ENCODE data around the gene AGAP5. TPM values are rescaled to one million over a fixed set of nuclear protein-coding genes. Genes with fewer than 3 reads are reported as not detected.

AGAP5 gene
- total and polyA plus RNA-seq, 2 of the 13 experiments (the other 11 are each of a cell fraction or from before 2014, with no cell fraction given): 5.3 to 7.9 TPM

DNA sequence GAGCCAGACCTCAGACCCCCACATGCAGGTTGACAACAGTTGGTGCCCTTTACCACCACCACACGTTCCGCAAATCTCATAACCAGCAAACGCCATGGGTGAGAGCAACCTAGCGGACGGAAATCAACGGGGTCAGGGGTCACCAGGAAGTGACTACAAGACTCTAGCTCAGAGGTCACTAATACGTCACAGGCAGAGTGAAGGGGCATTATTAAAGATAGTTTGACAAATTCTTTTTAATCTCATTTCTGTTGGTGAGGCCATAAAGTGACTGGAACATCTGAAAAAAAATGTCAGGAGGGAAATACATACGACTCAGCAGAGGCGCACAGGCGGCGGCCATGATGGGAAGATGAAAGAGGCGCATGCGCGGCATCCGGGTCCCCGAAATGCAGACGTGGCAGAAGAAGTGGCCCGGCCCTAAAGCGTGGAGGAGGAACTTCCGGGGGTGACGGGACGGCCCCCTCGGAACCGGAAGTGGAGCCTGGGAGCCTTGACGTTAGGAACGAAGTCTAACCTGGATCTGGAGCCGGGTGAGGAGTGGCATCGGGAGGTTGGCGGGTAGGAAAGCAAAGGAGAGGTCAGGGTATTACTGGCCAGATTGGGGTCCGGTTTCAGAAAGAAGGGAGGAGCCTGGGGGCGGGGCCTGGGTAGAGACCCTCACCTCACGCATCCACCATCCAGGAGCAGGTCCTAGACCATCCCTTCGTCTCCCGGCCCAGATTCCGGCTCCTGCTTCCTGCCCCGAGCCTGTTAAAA is 46.2 kb upstream of the AGAP5 start, which contains the start of gene SEC24C (continued):
- TF ChIP-seq, protein P1, sequence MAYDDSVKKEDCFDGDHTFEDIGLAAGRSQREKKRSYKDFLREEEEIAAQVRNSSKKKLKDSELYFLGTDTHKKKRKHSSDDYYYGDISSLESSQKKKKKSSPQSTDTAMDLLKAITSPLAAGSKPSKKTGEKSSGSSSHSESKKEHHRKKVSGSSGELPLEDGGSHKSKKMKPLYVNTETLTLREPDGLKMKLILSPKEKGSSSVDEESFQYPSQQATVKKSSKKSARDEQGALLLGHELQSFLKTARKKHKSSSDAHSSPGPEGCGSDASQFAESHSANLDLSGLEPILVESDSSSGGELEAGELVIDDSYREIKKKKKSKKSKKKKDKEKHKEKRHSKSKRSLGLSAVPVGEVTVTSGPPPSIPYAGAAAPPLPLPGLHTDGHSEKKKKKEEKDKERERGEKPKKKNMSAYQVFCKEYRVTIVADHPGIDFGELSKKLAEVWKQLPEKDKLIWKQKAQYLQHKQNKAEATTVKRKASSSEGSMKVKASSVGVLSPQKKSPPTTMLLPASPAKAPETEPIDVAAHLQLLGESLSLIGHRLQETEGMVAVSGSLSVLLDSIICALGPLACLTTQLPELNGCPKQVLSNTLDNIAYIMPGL (CRISPR knock-in tag; IDR thresholded peaks at IDR 0.05; ENCODE audit: borderline replicate concordance in 1 of 2, low read depth in 1 of 2): peak; percentile 65 to 84
- TF ChIP-seq, protein P2, sequence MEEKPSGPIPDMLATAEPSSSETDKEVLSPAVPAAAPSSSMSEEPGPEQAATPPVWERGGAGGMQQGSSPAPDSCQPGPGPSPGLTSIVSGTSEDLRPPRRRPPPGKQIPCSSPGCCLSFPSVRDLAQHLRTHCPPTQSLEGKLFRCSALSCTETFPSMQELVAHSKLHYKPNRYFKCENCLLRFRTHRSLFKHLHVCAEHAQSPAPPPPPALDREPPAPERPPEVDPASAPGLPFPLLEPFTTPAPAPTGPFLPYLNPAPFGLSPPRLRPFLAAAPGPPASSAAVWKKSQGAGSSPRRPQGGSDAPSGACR (CRISPR knock-in tag; IDR thresholded peaks at IDR 0.05): peak; percentile 27; the same call in 1 of the 2 replicates
- TF ChIP-seq, protein P3, sequence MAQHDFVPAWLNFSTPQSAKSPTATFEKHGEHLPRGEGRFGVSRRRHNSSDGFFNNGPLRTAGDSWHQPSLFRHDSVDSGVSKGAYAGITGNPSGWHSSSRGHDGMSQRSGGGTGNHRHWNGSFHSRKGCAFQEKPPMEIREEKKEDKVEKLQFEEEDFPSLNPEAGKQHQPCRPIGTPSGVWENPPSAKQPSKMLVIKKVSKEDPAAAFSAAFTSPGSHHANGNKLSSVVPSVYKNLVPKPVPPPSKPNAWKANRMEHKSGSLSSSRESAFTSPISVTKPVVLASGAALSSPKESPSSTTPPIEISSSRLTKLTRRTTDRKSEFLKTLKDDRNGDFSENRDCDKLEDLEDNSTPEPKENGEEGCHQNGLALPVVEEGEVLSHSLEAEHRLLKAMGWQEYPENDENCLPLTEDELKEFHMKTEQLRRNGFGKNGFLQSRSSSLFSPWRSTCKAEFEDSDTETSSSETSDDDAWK (CRISPR knock-in tag; IDR thresholded peaks at IDR 0.05): no peak
- peak; percentile 85 for TF ChIP-seq MAFF (IDR thresholded peaks at IDR 0.05; ENCODE audit: low read depth, low read length)
- no peak for TF ChIP-seq ZNF543 (CRISPR knock-in tag; IDR thresholded peaks at IDR 0.05)
- TF ChIP-seq NBN (conservative IDR thresholded peaks at IDR 0.05): no peak
- TF ChIP-seq, protein P4, sequence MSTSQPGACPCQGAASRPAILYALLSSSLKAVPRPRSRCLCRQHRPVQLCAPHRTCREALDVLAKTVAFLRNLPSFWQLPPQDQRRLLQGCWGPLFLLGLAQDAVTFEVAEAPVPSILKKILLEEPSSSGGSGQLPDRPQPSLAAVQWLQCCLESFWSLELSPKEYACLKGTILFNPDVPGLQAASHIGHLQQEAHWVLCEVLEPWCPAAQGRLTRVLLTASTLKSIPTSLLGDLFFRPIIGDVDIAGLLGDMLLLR (CRISPR knock-in tag; IDR thresholded peaks at IDR 0.05): 0 out of 2 replicates have a peak, but pooled peaks have one; percentile 37
- peak; percentile 45; the same call in 1 of the 2 replicates for TF ChIP-seq REPIN1 (CRISPR knock-in tag; IDR thresholded peaks at IDR 0.05; ENCODE audit: borderline replicate concordance, low read depth)
- TF ChIP-seq PHF8 (CRISPR knock-in tag; IDR thresholded peaks at IDR 0.05): peak; percentile 62
- peak; percentile 85 for TF ChIP-seq SP2 (CRISPR knock-in tag; IDR thresholded peaks at IDR 0.05)
- no peak for TF ChIP-seq NKX3-1 (CRISPR knock-in tag; IDR thresholded peaks at IDR 0.05)
- TF ChIP-seq, protein P5, sequence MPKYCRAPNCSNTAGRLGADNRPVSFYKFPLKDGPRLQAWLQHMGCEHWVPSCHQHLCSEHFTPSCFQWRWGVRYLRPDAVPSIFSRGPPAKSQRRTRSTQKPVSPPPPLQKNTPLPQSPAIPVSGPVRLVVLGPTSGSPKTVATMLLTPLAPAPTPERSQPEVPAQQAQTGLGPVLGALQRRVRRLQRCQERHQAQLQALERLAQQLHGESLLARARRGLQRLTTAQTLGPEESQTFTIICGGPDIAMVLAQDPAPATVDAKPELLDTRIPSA (CRISPR knock-in tag; IDR thresholded peaks at IDR 0.05; ENCODE audit: borderline replicate concordance): peak; percentile 32; the same call in 1 of the 2 replicates
- TF ChIP-seq ELF4 (CRISPR knock-in tag; IDR thresholded peaks at IDR 0.05; ENCODE audit: borderline replicate concordance): peak; percentile 63; the same call in 1 of the 2 replicates
- TF ChIP-seq RAD51 (IDR thresholded peaks at IDR 0.05; ENCODE audit: borderline replicate concordance): no peak
- TF ChIP-seq, protein P6, sequence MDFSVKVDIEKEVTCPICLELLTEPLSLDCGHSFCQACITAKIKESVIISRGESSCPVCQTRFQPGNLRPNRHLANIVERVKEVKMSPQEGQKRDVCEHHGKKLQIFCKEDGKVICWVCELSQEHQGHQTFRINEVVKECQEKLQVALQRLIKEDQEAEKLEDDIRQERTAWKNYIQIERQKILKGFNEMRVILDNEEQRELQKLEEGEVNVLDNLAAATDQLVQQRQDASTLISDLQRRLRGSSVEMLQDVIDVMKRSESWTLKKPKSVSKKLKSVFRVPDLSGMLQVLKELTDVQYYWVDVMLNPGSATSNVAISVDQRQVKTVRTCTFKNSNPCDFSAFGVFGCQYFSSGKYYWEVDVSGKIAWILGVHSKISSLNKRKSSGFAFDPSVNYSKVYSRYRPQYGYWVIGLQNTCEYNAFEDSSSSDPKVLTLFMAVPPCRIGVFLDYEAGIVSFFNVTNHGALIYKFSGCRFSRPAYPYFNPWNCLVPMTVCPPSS (IDR thresholded peaks at IDR 0.05): no peak
- no peak; the same call in 1 of the 2 replicates for TF ChIP-seq PAF1 (CRISPR knock-in tag; IDR thresholded peaks at IDR 0.05)
- no peak; the same call in 1 of the 2 replicates for TF ChIP-seq ZNF441 (CRISPR knock-in tag; IDR thresholded peaks at IDR 0.05; ENCODE audit: borderline replicate concordance)
- TF ChIP-seq, protein P7, sequence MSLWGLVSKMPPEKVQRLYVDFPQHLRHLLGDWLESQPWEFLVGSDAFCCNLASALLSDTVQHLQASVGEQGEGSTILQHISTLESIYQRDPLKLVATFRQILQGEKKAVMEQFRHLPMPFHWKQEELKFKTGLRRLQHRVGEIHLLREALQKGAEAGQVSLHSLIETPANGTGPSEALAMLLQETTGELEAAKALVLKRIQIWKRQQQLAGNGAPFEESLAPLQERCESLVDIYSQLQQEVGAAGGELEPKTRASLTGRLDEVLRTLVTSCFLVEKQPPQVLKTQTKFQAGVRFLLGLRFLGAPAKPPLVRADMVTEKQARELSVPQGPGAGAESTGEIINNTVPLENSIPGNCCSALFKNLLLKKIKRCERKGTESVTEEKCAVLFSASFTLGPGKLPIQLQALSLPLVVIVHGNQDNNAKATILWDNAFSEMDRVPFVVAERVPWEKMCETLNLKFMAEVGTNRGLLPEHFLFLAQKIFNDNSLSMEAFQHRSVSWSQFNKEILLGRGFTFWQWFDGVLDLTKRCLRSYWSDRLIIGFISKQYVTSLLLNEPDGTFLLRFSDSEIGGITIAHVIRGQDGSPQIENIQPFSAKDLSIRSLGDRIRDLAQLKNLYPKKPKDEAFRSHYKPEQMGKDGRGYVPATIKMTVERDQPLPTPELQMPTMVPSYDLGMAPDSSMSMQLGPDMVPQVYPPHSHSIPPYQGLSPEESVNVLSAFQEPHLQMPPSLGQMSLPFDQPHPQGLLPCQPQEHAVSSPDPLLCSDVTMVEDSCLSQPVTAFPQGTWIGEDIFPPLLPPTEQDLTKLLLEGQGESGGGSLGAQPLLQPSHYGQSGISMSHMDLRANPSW (CRISPR knock-in tag; IDR thresholded peaks at IDR 0.05; ENCODE audit: borderline replicate concordance): 0 out of 2 replicates have a peak, but pooled peaks have one; percentile 27
- no peak for TF ChIP-seq SIX1 (CRISPR knock-in tag; IDR thresholded peaks at IDR 0.05; ENCODE audit: borderline replicate concordance)
- no peak for TF ChIP-seq CEBPG (CRISPR knock-in tag; IDR thresholded peaks at IDR 0.05)

Measured in HepG2 (cell line).